ENCODE results near the gene VSIR.
A peak's percentile ranks its signal among the peaks of the same experiment; 100 is the strongest.

Gene VSIR

GRCh38 chr10:71812016-71812912 lies 38.9 kb upstream of the VSIR start:
- DNase-seq (ENCODE audit: extremely low read depth, low read depth): peak; percentile 10
- peak; percentile 89 for TF ChIP-seq CTCF (IDR thresholded peaks at IDR 0.05; ENCODE audit: low read depth, low read length)

GRCh38 chr10:71811351-71811750 lies 38.0 kb upstream of the VSIR start:
- DNase-seq (ENCODE audit: extremely low read depth, low read depth): no peak
- no peak for TF ChIP-seq CTCF (IDR thresholded peaks at IDR 0.05; ENCODE audit: low read depth, low read length)

- no peak for TF ChIP-seq CTCF (IDR thresholded peaks at IDR 0.05; ENCODE audit: low read depth, low read length)
- no peak for DNase-seq (ENCODE audit: extremely low read depth, low read depth)
These were observed 36.9 kb upstream of the VSIR start for GRCh38 chr10:71810048-71810750.

- no peak for DNase-seq (ENCODE audit: extremely low read depth, low read depth)
- no peak for TF ChIP-seq CTCF (IDR thresholded peaks at IDR 0.05; ENCODE audit: low read depth, low read length)
These were observed 36.3 kb upstream of the VSIR start for GRCh38 chr10:71809628-71810027.

GRCh38 chr10:71807557-71808510 lies 34.5 kb upstream of the VSIR start:
- TF ChIP-seq CTCF (IDR thresholded peaks at IDR 0.05; ENCODE audit: low read depth, low read length): no peak
- DNase-seq (ENCODE audit: extremely low read depth, low read depth): no peak

- no peak for TF ChIP-seq CTCF (IDR thresholded peaks at IDR 0.05; ENCODE audit: low read depth, low read length)
- no peak for DNase-seq (ENCODE audit: extremely low read depth, low read depth)
These were observed 33.6 kb upstream of the VSIR start for GRCh38 chr10:71806704-71807556.
